K562 (cell line): ENCODE data around the gene FCRLA. TPM values are rescaled to one million over a fixed set of nuclear protein-coding genes. Genes with fewer than 3 reads are reported as not detected.

Experiments
- ATF2 ChIP-seq: sonication (generic); formaldehyde crosslinking; IDR thresholded peaks from 2 replicates; pipeline ENCODE4 v1.8.1; 2022; ENCODE audit warnings: missing genetic modification reagents
- NFATC3 ChIP-seq: fragments of 450-650 bp; IDR thresholded peaks from 2 replicates; pipeline ENCODE4 v1.6.1; 2017; ENCODE audit warnings: mild to moderate bottlenecking
- RERE ChIP-seq: sonication (generic); formaldehyde crosslinking; IDR thresholded peaks from 2 replicates; pipeline ENCODE4 v1.8.0; 2023; ENCODE audit warnings: missing genetic modification reagents, mild to moderate bottlenecking, borderline replicate concordance
- SRF ChIP-seq, 2 experiments: fragments of 250-450, 450-650 bp in 1 of 2; sonication (Bioruptor Pico) in 1 of 2; sonication (generic) in 1 of 2; formaldehyde crosslinking; IDR thresholded peaks; 2 replicates each; pipeline versions ENCODE4 v1.5.0 to v1.5.1; 2020 to 2022; ENCODE audit warnings: mild to moderate bottlenecking in 1 of 2, missing genetic modification reagents in 1 of 2
- ZNF146 ChIP-seq: IDR thresholded peaks from one replicate; pipeline ENCODE4 v1.6.1; 2018; ENCODE audit warnings: missing compliant biosample characterization; ENCODE audit not compliant: unreplicated experiment
- ZNF444 ChIP-seq: fragments of 250-450 bp; sonication (Bioruptor Pico); IDR thresholded peaks from 2 replicates; pipeline ENCODE4 v1.4.0; 2020; ENCODE audit warnings: mild to moderate bottlenecking, moderate library complexity
- ZNF609 ChIP-seq: sonication (generic); formaldehyde crosslinking; IDR thresholded peaks from 2 replicates; pipeline ENCODE4 v1.8.1; 2023; ENCODE audit warnings: missing genetic modification reagents, mild to moderate bottlenecking, borderline replicate concordance
- ZNF76 ChIP-seq: fragments of 250-450 bp; sonication (Bioruptor Pico); IDR thresholded peaks from 2 replicates; pipeline ENCODE4 v1.4.0; 2020; ENCODE audit warnings: mild to moderate bottlenecking, moderate library complexity, borderline replicate concordance
- polyA plus RNA-seq, 8 experiments: library from polyadenylated mRNA; depleted of rRNA in 4 of 8; stranded (reverse) in 5 of 8; unstranded in 3 of 8; fragments of >200 nt; fragmentation: Nextera tagmentation in 2 of 8; fragmentation: Illumina TruSeq in 1 of 8; extraction: Ambion mirVana in 2 of 8; extraction: Trizol in 1 of 8; gene quantifications; 2 replicates each; pipeline versions ENCODE4 v1.2.1 to v1.2.3, GENCODE V29; 2011 to 2014; ENCODE audit warnings: inconsistent platforms in 1 of 8, missing spikeins in 1 of 8
- total RNA-seq, 7 experiments: library from RNA; depleted of rRNA in 6 of 7; stranded (reverse); fragments of >200 nt in 6 of 7; fragmentation: Illumina TruSeq in 2 of 7; extraction: Trizol in 2 of 7; gene quantifications; 2 replicates each; pipeline versions ENCODE4 v1.2.1 to v1.2.3, GENCODE V29; 2011 to 2021; ENCODE audit warnings: low replicate concordance in 1 of 7
- TF ChIP-seq, protein P1 (sequence below): sonication (generic); formaldehyde crosslinking; IDR thresholded peaks from 2 replicates; pipeline ENCODE4 v1.8.0; 2022; ENCODE audit warnings: missing genetic modification reagents, mild to moderate bottlenecking, borderline replicate concordance
- TF ChIP-seq, protein P2 (sequence below): fragments of 250-450 bp; sonication (Bioruptor Pico); IDR thresholded peaks from 2 replicates; pipeline ENCODE4 v1.5.1; 2021; ENCODE audit warnings: mild to moderate bottlenecking

Gene FCRLA
- total and polyA plus RNA-seq, 9 of the 15 experiments (the other 6 are each of a cell fraction or from before 2014, with no cell fraction given) = 0.09 to 0.84 (median 0.44) TPM

DNA sequence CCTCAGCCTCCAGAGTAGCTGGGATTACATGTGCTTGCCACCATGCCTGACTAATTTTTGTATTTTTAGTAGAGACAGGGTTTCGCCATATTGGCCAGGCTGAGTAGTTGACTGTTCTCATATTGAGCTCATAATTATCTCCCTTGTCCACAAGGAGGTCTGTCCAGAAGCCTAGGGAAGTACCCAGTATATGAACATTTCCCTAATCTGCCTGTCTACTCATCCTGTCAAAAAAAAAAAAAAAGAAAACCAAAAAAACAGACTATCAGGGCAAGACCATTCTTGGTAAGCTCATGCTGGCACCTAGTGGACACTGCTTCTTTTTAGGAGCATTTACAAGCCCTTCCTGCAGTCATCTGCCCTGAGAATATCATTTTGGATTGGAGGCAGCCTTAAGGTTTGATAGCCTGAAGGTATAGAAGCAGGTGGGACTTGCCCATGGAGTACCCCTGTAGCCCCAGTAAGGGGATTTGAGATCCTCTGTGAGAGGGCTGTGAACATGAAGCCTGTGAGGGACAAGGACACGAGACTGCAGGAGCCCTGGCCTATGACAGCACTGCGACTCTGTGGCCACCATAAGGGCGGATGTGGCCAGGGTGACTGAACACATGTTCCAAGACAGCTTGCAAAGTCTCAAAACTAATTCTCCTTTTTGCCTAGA is 31.7 kb downstream of the FCRLA start (continued):
- TF ChIP-seq NFATC3 (0 out of 2 replicates have a peak, but pooled peaks have one; percentile 35), RERE (CRISPR knock-in tag) (no peak), ZNF146 (no peak), ZNF76 (CRISPR knock-in tag) (no peak), ATF2 (CRISPR knock-in tag) (no peak), ZNF444 (no peak), SRF (CRISPR knock-in tag; IDR thresholded peaks at IDR 0.05) (0 out of 4 replicates have a peak, but pooled peaks of 1 of the 2 experiments have one; percentile 17), ZNF609 (no peak)
- TF ChIP-seq, protein P1, sequence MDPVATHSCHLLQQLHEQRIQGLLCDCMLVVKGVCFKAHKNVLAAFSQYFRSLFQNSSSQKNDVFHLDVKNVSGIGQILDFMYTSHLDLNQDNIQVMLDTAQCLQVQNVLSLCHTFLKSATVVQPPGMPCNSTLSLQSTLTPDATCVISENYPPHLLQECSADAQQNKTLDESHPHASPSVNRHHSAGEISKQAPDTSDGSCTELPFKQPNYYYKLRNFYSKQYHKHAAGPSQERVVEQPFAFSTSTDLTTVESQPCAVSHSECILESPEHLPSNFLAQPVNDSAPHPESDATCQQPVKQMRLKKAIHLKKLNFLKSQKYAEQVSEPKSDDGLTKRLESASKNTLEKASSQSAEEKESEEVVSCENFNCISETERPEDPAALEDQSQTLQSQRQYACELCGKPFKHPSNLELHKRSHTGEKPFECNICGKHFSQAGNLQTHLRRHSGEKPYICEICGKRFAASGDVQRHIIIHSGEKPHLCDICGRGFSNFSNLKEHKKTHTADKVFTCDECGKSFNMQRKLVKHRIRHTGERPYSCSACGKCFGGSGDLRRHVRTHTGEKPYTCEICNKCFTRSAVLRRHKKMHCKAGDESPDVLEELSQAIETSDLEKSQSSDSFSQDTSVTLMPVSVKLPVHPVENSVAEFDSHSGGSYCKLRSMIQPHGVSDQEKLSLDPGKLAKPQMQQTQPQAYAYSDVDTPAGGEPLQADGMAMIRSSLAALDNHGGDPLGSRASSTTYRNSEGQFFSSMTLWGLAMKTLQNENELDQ (CRISPR knock-in tag) = no peak
- TF ChIP-seq, protein P2, sequence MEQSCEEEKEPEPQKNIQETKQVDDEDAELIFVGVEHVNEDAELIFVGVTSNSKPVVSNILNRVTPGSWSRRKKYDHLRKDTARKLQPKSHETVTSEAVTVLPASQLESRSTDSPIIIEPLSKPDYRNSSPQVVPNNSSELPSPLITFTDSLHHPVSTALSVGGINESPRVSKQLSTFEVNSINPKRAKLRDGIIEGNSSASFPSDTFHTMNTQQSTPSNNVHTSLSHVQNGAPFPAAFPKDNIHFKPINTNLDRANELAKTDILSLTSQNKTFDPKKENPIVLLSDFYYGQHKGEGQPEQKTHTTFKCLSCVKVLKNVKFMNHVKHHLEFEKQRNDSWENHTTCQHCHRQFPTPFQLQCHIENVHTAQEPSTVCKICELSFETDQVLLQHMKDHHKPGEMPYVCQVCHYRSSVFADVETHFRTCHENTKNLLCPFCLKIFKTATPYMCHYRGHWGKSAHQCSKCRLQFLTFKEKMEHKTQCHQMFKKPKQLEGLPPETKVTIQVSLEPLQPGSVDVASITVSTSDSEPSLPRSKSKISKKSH (CRISPR knock-in tag) = no peak
